ENCODE results near the gene GCAT.

Gene GCAT

DNA sequence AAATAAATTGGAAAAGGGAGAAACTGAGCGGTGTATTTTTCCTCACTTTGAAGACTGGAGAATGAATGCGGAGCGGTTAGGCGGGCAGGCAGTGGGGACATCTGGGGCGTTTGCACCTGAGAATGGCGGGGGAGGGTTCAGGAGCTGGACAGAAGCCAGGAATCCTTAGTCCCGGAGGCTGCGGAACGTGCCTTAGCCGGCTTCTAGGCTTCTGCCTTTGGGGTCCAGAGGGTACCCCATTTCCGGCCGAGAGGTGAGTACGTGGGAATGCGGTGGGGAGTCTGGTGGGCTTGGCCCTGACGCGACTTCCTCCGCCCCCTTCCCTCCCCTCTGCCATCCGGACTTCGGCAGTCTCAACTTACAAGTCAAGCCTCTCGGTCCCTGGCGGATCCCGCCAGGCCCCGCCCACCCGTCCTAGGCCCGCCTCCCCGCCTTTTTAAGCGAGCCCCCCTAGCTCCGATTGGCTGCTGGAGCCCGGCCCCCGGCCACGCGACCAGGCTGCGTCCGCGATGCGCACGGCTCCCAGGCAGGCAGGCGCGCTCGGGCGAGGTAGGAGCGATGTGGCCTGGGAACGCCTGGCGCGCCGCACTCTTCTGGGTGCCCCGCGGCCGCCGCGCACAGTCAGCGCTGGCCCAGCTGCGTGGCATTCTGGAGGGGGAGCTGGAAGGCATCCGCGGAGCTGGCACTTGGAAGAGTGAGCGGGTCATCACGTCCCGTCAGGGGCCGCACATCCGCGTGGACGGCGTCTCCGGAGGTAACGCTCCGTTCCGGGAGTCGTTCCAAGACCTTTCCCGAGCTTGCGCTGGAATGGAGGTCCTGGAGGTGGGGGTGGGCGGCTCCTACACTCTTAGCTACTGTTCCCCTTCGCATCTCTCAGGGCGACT, at the start of gene GCAT:
Gene GCAT (plus strand): TSS at position 525 of the 884 bp plus-strand sequence. CDS start 34 bp downstream, at position 559.
- peak; percentile 94 for DNase-seq

DNA sequence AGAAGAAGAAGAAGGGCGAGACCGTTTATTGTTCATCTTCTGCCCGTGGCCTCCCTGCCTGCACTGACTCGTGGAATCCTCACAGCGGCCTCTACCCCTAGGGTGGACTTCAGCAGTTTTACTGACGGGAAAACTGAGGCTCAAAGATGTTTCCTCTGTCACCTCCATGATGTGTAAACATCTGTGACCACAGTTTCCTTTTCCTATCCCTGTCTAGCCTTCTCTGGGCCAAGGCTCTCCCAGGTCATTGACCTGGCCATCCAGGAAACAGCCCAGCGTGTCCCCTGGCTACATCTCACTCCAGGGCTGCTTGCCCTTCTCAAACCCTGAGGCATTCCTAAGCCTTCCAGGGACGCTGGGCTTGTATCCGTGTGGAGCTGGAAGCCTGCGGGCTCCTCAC, 49.0 kb upstream of the GCAT start:
- no peak for DNase-seq

DNA sequence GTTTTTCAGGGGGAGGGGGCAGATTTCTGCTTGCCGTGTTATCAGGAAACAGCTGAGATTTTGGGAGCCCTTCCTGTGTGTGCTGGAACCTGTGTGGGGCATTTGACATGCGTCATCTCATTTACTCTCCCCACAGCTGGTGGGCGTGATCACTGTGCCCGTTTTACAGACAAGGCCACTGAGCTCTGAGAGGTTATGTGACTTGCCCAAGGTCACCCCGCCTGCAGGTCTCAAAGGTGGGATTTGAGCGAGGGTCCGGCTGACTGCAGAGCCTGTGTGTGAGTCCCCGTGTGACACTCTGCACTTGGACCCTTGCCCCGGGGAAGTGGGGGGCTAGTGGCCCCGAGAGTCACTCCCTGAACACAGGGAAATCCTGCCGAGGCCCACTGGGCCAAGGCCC, 48.5 kb upstream of the GCAT start:
- no peak for DNase-seq

DNA sequence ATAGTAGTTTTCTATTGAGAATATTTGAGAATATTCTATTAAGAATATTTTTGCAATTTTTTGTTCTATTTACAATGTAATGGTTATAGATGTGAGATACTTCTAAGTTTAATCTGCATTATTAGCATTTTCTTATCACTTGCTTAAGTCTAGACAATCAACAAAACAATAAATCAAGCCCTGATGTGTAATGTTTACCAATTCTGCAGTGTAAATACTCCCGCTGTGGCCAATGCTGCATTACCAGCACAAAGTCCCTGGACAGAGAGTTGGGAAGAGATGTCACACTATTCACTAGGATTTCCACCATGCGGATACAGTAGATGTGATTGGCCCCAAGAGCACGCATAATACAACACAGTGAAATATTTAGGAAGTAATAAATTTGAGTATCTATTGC, 47.6 kb upstream of the GCAT start:
- DNase-seq: no peak

DNA sequence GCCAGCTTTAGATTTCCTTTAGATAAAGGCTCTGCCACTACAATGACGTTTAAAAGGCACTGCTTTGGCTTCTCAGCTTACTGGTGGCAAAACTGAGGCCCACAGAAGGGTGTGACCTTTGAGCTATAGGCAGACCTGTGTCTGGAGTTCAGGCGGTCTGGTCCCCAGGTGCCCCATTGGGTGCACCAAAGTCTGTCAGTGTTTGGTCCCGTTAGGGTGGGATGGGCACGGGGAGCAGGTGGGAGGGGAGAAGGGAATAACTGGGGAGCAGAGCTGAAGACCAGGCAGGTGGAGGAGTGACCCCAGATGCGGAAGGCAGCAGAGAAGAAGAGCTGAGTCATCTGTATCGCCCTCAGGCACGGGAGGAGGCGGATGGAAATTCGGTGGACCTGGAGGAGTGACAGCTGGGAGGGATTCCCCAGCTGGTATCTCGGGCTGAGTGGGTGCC, 45.3 kb upstream of the GCAT start:
- DNase-seq: no peak

DNA sequence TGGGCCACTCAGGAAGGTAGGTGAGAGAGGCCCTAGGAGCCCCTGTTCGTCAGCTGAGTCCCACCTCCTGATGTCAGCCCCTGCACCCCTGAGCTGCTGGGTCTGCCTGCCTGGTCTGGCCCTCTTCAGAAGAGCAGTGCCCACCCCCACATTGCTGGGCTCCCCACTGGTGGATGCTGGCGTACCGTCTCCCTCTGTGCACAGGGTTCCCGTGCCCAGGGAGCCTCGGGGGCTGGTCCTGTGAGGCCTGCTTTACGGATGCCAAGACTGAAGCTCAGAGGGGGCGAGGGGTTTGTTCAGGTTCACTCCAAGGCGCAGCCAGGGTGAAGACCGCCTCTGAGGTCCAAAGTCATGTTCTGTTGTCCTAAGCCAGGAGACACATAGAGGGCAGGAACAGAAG, 44.7 kb upstream of the GCAT start:
- no peak for DNase-seq

DNA sequence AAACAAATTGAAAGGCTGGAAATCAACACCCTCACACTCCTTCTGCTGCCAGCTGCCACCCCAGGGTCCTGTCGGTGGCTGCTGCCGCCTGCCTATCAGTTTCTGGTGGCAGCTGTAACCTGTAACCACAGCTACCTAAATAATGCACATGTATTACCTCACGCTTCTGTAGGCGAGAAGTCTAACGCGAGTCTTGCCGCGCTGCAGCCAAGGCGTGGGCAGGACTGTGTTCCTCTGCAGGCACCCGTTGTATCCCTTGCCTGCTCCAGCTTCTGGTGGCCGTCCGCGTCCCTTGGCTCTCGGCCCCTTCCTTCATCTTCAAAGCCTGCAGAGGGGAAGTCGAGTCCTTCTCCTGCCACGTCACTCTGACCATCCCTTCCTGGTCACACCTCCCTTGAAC, 44.1 kb upstream of the GCAT start:
- DNase-seq: no peak

DNA sequence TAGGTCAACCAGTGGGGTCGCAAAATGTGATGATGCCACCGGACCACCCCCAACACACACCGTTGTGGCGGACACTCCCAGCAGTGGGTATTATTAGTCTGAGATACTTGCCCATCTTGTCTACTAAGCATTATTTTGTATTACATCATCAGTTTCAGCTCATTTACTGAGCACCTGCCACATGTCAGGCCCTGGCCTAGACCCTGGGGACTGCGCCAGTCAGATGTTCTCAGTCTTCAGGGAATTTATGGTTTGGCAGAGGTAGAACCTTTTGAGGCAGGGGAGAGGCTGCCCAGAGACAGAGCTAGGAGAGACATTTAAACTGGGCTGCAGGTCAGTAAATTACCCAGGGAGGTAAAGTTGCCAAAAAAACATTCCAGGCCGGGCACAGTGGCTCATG, 43.1 kb upstream of the GCAT start:
- no peak for DNase-seq

DNA sequence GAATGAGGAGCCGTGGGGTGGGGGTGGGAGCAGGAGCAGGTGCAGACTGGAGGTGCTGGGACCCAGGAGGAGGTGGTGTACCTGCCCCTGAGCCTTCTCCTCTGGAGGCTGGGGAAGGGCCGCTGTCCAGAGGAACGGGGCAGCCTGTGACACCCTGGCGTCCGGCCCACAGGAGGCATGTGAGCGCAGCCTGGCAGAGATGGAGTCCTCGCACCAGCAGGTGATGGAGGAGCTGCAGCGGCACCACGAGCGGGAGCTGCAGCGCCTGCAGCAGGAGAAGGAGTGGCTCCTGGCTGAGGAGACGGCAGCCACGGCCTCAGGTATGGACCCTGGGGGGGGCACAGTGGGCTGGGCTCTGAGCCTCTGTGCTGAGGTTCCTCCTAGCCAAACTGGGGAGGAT, 42.2 kb upstream of the GCAT start:
- no peak for DNase-seq

DNA sequence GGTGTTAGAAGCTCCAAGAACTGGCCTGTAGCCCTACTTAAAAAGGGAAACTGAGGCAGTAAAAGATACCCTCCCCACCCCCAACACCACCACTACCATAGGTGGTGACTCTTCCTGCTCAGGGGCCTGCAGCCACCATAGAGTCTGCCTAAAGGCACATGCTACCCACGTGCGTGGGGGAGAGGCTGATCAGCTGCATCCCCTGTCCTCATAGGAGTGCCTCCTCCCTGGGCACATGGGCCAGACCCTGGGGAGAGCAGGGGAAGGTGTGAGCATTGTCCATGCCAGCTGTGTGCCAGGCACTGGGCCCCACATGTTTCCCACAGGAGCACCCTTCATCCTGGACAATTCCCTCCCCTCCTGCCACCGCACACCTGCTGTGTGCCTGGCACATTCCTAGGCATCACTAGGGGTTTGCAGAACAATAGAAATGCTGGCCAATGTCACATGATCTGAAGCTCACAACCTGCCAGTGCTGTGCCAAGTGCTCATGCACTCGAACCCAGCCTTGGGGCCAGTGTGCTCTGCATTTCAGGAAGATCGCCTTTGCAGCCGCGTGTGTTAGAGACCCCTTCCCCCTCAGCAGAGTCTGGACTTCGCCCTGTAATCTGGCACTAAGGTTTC, 41.7 kb upstream of the GCAT start:
- no peak for DNase-seq

DNA sequence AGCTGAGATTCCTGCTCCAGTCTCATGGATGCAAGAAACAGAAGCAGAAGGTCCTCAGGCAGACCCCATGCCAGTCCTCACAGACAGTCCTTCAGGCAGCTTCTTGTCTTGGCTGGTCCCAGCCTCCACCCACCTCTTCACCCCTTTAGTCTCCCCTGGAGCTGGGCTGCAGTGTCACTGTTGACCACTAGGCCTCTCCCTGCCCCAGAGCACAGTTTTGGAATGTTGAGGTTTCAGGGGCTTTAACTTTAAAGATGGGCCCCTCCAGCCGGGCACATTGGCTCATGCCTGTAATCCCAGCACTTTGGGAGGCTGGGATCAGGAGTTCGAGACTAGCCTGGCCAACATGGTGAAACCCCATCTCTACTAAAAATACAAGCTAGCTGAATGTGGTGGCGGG, 39.5 kb upstream of the GCAT start:
- DNase-seq: no peak

DNA sequence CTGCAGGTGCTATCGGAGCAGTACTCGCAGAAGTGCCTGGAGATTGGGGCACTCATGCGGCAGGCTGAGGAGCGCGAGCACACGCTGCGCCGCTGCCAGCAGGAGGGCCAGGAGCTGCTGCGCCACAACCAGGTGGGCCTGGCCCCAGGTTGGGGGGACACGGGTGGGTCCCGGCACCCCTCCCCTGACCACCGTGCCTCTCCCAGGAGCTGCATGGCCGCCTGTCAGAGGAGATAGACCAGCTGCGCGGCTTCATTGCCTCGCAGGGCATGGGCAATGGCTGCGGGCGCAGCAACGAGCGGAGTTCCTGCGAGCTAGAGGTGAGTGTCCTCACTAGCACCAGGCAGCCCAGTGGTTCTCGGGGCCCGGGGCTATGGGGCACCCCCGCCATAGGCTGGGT, 38.7 kb upstream of the GCAT start:
- DNase-seq: no peak

DNA sequence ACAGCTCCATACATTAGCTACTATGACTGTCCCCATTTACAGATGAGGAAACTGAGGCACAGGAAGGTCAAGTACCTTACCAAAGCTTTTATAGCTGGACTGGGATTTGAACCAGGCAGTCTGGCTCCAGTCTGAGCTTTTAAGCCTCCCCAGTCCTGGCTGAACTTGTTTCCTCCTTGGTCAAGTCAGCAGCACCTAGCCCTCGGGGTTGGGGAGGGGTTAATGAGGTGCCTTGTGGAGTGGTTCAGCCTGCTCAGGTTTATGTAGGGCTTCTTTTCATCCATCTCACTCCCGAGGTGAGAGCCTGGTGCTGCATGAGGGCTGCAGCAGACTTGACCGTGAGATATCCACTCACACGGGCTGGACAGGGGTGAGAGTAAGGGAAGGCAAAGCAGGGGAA, 36.7 kb upstream of the GCAT start:
- no peak for DNase-seq

DNA sequence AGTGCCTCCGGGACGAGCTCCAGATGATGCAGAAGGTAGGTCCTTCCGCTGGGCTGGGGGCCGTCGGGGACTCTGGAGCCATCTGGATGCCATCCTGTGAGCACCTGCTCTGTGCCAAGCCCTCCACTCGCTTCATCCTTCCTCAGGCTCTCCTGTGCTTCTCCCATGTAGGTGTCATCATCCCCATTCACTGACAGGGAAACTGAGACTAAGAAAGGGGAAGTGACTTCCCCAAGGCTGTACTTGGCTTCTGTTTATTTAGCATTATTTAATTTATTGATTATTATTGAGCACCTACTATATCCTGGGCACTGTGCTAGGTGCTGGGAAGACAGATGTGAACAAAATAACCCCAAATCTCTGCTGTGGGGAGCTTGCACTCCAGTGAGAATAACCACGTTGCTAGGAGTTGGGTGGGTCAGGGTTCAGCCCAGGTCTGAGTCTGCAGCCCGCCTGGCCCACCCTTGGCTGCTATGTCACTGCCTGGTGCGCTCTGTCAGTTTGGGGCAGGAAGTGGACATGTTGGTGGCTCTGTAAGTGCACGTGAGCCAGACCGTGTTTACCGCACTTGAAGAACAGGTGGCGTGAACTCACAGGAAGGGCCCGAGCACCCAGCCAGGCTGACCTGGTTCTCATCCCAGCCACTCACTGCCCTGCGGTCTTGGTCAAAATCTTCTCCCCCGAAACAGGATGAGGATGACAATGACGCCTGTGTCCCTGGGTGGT, 35.9 kb upstream of the GCAT start:
- no peak for DNase-seq

DNA sequence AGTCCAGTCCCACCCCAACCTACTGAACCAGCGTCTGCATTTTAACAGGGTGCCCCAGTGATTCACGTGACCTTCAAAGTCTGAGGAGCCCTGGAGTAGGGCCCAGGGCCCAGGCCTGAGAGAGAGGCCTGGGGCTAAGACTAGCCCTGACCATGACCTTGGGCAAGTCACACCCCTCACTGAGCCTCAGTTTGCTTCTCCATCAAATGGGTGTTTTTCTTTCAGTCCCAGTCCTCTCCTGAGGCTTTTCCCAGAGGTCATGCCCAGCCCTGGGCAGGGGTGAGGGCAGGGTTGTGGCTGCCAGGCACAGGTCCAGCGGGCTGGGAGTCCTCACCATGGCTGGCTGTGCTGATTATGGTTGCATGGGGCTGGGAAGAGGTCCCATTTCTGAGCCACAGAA, 33.0 kb upstream of the GCAT start:
- DNase-seq: no peak

DNA sequence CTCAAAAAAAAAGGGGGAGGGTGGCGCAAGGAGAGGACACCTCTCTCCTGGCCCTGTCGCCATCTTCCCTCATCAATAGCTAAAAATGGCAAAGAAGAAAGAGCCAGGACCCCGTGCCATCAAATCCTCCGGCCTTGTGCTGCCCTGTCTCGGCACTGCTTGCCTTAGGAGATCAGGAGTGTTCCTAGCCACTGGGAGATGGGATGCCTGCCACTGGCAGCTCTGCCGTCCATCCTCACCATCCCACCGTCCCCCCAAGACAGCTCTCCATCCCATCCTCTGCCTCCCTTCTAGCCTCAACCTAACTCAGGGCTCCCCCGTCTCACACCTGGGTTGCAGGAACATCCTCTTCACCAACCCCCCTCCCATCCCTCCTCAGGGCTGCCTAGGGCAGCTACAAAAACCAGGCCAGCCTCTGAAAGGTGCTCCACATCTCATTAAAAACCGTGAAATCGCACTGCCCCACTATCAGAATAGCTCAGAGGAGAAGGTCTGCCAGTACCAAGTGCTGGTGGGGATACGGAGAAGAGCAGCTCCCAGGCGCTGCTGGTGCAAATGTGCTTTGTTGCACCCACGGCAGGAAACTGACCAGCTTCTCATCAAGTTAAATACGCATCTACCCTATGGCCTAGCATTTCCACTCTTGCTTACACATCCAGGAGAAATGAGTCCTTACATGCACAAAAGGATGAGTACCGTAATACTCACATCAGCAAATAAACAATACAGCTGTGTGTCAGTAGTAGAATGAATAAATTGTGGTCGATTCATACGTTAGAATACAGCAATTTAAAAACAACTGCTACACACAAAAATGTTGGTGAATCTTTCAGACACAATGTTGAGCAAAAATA, 31.7 kb upstream of the GCAT start:
- DNase-seq: no peak

DNA sequence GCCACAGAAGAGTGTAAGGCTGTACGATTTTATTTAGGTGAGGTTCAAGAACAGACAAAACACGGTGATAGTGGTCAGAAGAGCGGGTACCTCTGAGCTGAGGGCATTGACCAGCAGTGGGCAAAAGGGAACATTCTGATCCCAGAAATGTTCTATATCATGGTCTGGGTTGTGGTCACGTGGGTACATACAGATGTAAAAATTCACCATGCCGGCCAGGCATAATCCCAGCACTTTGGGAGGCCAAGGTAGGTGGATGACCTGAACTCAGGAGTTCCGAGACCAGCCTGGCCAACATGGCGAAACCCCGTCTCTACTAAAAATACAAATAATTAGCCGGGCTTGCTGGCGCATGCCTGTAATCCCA, 31.1 kb upstream of the GCAT start:
- no peak for DNase-seq

DNA sequence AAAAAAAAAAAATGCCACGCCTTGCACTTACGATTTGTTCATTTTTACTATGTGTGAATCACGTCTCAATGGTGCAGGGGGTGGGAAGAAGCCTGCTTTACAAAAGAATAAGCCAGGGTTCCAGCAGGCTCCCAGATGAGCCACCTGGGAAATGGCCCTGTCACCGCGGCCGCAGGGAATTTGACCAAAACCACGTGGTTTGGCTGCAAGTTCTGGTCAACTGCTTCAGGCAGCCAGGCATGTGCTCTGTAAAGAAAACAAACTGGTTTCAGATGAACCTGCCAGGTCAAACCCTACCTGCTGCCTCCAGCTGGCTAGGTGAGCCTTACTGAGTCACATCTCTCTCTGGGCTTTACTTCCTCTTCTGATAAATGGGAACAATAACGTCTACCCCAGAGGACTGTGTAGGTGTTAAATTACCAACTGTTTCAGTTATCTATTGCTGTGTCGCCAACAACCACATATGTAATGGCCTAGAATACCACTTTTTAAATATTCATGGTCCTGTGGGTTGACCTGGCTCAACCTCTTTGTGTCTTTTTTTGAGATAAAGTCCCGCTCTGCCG, 30.5 kb upstream of the GCAT start:
- no peak for DNase-seq

DNA sequence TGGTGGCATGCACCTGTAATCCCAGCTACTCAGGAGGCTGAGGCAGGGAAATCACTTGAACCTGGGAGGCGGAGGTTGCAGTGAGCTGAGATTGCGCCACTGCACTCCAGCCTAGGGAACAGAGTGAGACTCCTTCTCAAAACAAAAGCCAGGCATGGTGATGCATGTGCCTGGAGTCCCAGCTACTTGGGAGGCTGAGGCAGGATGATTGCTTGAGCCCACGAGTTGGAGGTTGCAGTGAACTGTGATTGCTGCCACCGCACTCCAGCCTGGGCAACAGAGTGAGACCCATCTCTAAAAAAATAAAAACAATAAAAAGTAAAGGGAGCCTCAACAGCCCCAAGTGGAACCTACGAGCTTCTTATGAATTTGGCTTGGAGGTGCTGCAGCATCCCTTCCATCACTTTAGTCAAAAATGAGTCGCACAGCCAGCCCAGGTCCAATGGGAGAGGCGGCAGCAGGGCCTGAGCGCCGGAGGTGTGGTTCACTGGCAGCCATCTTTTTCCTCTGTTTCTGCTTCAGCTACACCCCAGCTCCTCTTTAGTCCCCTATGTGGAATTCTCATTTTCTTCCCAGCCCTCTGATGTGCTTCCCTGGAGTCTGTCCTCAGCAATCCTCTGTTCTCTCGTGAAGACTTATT, 29.2 kb upstream of the GCAT start:
- DNase-seq: no peak

DNA sequence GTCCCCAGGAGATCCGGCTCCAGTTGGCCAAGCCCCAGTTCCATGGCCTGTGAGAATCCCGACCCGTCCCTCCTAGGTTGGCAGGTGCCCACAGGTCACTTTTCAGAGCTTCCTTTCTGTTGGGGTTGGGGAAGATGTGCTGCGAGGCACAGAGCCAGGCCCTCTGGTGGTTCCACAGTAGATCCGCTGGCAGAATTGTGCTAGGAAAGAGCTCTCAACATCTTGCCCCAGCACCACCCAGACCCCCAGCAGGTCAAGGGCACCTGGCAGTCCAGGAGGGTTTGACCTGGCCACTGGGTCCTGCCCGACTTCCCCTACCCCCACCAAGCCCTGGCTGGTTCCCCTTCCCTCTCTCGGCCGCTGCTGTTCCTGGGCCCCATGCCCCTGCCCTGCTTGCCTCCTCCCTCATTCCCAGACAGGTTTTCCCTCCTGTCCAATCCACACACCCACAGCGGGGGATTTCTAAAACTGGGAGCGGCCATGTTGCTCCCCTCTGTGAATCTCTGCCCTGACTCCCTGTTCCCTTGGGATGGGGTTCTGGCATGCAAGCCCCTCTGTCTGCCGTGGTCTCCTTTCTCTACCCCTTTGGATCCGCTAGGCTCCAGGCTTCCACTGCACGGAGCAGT, 26.2 kb upstream of the GCAT start:
- DNase-seq: no peak

DNA sequence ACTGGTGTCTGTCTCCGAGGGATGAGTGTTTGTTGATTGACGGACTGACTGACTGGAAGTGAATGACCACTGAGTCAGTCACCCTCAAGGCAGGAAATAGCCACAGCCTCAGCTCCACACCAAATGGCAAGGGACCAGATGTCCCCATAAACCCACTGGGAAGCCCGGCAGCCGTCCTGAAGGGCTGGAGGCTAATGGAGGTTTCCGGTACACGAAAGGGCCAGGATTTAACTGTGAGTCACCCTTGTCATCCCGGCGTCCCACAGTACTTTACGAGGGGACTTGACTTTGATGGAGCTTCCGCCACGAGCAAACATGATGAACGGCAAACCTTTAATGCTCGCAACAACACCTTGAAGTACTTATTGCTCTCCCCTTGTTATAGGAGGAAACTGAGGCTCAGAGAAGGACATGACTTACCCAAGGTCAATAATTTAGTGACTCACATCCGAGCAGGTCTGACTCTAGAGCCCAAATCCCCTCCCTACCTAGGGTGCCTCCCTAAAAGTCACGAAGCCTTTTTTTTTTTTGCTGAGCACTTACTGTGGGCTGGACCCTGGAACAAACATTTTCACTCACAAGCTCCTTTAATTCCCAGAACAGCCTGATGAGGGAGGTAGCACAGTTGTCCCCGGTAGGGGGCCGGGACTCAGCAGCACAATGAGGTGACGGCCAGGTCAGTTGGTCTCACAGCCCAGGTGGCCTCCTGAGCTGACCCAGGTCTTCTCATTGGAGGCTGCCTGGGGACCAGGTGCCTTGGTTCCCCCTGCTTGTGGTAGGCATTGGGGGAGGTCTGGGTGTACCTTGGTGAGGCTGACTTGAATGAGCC, 25.2 kb upstream of the GCAT start:
- DNase-seq: no peak

Data from NCI-H1092 treated with DMSO at 0.1 percent for 48 hours (cell line).